A549 (cell line): ENCODE results near the gene GIMAP5. TPM values are rescaled to one million over a fixed set of nuclear protein-coding genes. Genes with fewer than 3 reads are reported as not detected.

Experiments used
- ATAC-seq, 2 experiments: fragments of 200-7000 bp in 1 of 2; fragments of >200 bp in 1 of 2; cut with Nextera tagmentation in 1 of 2; cut with Tn5 transposase in 1 of 2; 3 replicates each; pipeline versions ENCODE4 v1.8.0 to v1.9.1; 2018 to 2020; ENCODE audit warnings: mild to moderate bottlenecking in 1 of 2, moderate library complexity in 1 of 2
- CTCF ChIA-PET: fragments of 300-600 bp; sonication (Branson Sonifier 250); formaldehyde crosslinking; extraction: SDS; loops from one replicate; lab custom pipeline; 2021; ENCODE audit warnings: antibody characterized with exemption, inconsistent platforms; lab: Yijun Ruan, JAX
- POLR2A ChIA-PET: fragments of 350-600 bp; formaldehyde crosslinking; extraction: SDS; loops from one replicate; lab custom pipeline; 2021; ENCODE audit warnings: antibody characterized with exemption, inconsistent platforms; lab: Yijun Ruan, JAX
- DNase-seq, 2 experiments: peaks; one replicate each; pipeline versions ENCODE4 v3.0.0 to v3.0.0-alpha.2; 2011 to 2016; ENCODE audit warnings: low read depth in 1 of 2, low spot score in 1 of 2
- FAIRE-seq: peaks from 2 replicates; lab custom pipeline; 2011; peaks lifted over from hg19 to GRCh38; lab: Jason Lieb, UNC
- H3K27ac ChIP-seq, 2 experiments: fragments of >200 bp; sonication (Bioruptor Twin); formaldehyde crosslinking; 3 replicates each; pipeline ENCODE4 v1.5.1; 2016 to 2017
- H3K4me1 ChIP-seq: fragments of >200 bp; sonication (Bioruptor Twin); formaldehyde crosslinking; 3 replicates; pipeline ENCODE4 v1.6.1; 2016
- H3K4me2 ChIP-seq: fragments of >200 bp; sonication (Bioruptor Twin); formaldehyde crosslinking; 3 replicates; pipeline ENCODE4 v1.6.1; 2016
- H3K4me3 ChIP-seq: fragments of >200 bp; sonication (Bioruptor Twin); formaldehyde crosslinking; 3 replicates; pipeline ENCODE4 v1.5.1; 2016
- H3K9me3 ChIP-seq: fragments of >200 bp; sonication (Bioruptor Twin); formaldehyde crosslinking; 3 replicates; pipeline ENCODE4 v1.6.1; 2016
- ATOH8 ChIP-seq: fragments of 250-450 bp; sonication (Bioruptor Pico); IDR thresholded peaks from 2 replicates; pipeline ENCODE4 v1.5.0; 2020; ENCODE audit warnings: low read depth, mild to moderate bottlenecking, moderate library complexity
- CEBPB ChIP-seq, 2 experiments: fragments of >200 bp in 1 of 2; sonication (Bioruptor Twin) in 1 of 2; formaldehyde crosslinking in 1 of 2; IDR thresholded peaks; 2 replicates each; pipeline ENCODE4 v1.6.1; 2012 to 2016
- CHD2 ChIP-seq: fragments of 150-350 bp; IDR thresholded peaks from 2 replicates; pipeline ENCODE4 v1.6.1; 2014; ENCODE audit warnings: low read length; ENCODE audit not compliant: partially characterized antibody
- CHD4 ChIP-seq: fragments of 200-600 bp; sonication (generic); IDR thresholded peaks from 2 replicates; pipeline ENCODE4 v1.6.1; 2016; ENCODE audit warnings: antibody characterized with exemption, mild to moderate bottlenecking, borderline replicate concordance
- E2F6 ChIP-seq: IDR thresholded peaks from 2 replicates; pipeline ENCODE4 v1.6.1; 2012; ENCODE audit warnings: low read depth, borderline replicate concordance
- ESRRA ChIP-seq: fragments of 150-350 bp; IDR thresholded peaks from 2 replicates; pipeline ENCODE4 v1.6.1; 2014; ENCODE audit warnings: mild to moderate bottlenecking, low read length, borderline replicate concordance
- FOSL2 ChIP-seq, 2 experiments: fragments of 450-650 bp in 1 of 2; fragments of >200 bp in 1 of 2; sonication (Bioruptor Twin) in 1 of 2; formaldehyde crosslinking; IDR thresholded peaks; 2 replicates each; pipeline versions ENCODE4 v1.5.0 to v1.6.1; 2016 to 2020; ENCODE audit warnings: mild to moderate bottlenecking in 1 of 2, moderate library complexity in 1 of 2
- GATA3 ChIP-seq: IDR thresholded peaks from 2 replicates; pipeline ENCODE4 v1.6.1; 2012; ENCODE audit warnings: borderline replicate concordance
- HEYL ChIP-seq: fragments of 250-450 bp; sonication (Bioruptor Pico); IDR thresholded peaks from 2 replicates; pipeline ENCODE4 v1.8.0; 2021; ENCODE audit warnings: mild to moderate bottlenecking, moderate library complexity
- HOXA7 ChIP-seq: fragments of 250-450 bp; sonication (Bioruptor Pico); IDR thresholded peaks from 2 replicates; pipeline ENCODE4 v1.5.0; 2020; ENCODE audit warnings: mild to moderate bottlenecking, moderate library complexity
- HOXB5 ChIP-seq: fragments of 250-450 bp; sonication (Bioruptor Pico); IDR thresholded peaks from 2 replicates; pipeline ENCODE4 v1.5.0; 2020; ENCODE audit warnings: mild to moderate bottlenecking, moderate library complexity
- JUN ChIP-seq, 2 experiments: fragments of >200 bp; sonication (Bioruptor Twin); formaldehyde crosslinking; IDR thresholded peaks; 2 replicates in 1 of 2; 3 replicates in 1 of 2; pipeline ENCODE4 v1.6.1; 2016 to 2017
- NFE2L2 ChIP-seq: fragments of 150-350 bp; conservative IDR thresholded peaks from 2 replicates; pipeline ENCODE4 v1.6.1; 2014; ENCODE audit warnings: low read length
- NPAS2 ChIP-seq: fragments of 250-450 bp; sonication (Bioruptor Pico); IDR thresholded peaks from 2 replicates; pipeline ENCODE4 v1.8.0; 2022; ENCODE audit warnings: mild to moderate bottlenecking, moderate library complexity, borderline replicate concordance
- POLR2A ChIP-seq: IDR thresholded peaks from 2 replicates; pipeline ENCODE4 v1.6.1; 2012; ENCODE audit warnings: mild to moderate bottlenecking, low read length
- POLR2AphosphoS2 ChIP-seq: conservative IDR thresholded peaks from 2 replicates; pipeline ENCODE4 v1.6.1; 2012; ENCODE audit warnings: low read length, improper control_type of control experiment, inconsistent platforms
- REST ChIP-seq: fragments of 200-600 bp; sonication (generic); IDR thresholded peaks from 2 replicates; pipeline ENCODE4 v1.6.1; 2016; ENCODE audit warnings: antibody characterized with exemption, mild to moderate bottlenecking, moderate library complexity
- USF2 ChIP-seq: fragments of 450-650 bp; IDR thresholded peaks from 2 replicates; pipeline ENCODE4 v1.6.1; 2014; ENCODE audit warnings: antibody characterized with exemption
- WGBS: methylation state at CpG from one replicate; pipeline ENCODE4 v1.1.6; 2017; ENCODE audit errors: missing lambda C conversion rate; 5-methylcytosine and 5-hydroxymethylcytosine counted together
- polyA plus RNA-seq, 4 experiments: library from polyadenylated mRNA; depleted of rRNA in 3 of 4; stranded (reverse); fragments of >200 nt; fragmentation: RNase III in 1 of 4; extraction: RNeasy Plus Mini Kit Qiagen cat#74134 plus additional on column Dnase treatment in 1 of 4; gene quantifications; 2 replicates in 3 of 4; 3 replicates in 1 of 4; pipeline ENCODE4 v1.2.3, GENCODE V29; 2011 to 2017

The GIMAP5 gene
- polyA plus RNA-seq, 2 of the 4 experiments (the other 2 are of a cell fraction) = not detected

- DNase-seq (no peak), ATAC-seq (peak in 1 of 2 experiments; percentile 56; a peak in 2 of 6 replicates), FAIRE-seq (no peak)
- POLR2A ChIA-PET = no interaction called here
- Histone ChIP-seq H3K4me2 (no peak overlapping the region), H3K4me1 (no peaks in the 10 kb centered on the region), H3K4me3 (no peak overlapping the region), H3K9me3 (no peaks in the 10 kb centered on the region), H3K27ac (no peak overlapping the region)
- CTCF ChIA-PET = no interaction called here
- no peak for TF ChIP-seq POLR2AphosphoS2
- no peak for TF ChIP-seq JUN (IDR thresholded peaks at IDR 0.05)
- TF ChIP-seq HOXB5 (CRISPR knock-in tag) = no peak
- 27% methylated on average over 4 of the region's 4 CpGs for WGBS
These were observed 21.9 kb upstream of the GIMAP5 start for GRCh38 chr7:150715293-150715692.

- Histone ChIP-seq H3K27ac (no peak overlapping the region), H3K4me1 (no peaks in the 10 kb centered on the region), H3K9me3 (no peaks in the 10 kb centered on the region), H3K4me2 (no peak overlapping the region), H3K4me3 (no peak overlapping the region)
- ChIA-PET CTCF (no interaction called here), POLR2A (no interaction called here)
- no peak for DNase-seq
- no peak for ATAC-seq
- TF ChIP-seq ATOH8 (CRISPR knock-in tag) (no peak), ESRRA (no peak), NFE2L2 (no peak), FOSL2 (IDR thresholded peaks at IDR 0.05) (no peak), FOSL2 (CRISPR knock-in tag; IDR thresholded peaks at IDR 0.05) (no peak)
- no peak for FAIRE-seq
- WGBS = 8% methylated on average over 4 of the region's 4 CpGs
These were observed 21.5 kb upstream of the GIMAP5 start for GRCh38 chr7:150715738-150716137.

GRCh38 chr7:150716368-150716767 is 20.9 kb upstream of the GIMAP5 start, which contains the start of gene GIMAP1:
TSS of gene GIMAP1 (plus strand) at chr7:150716613. CDS start at chr7:150719048, 2,435 bp downstream.
- FAIRE-seq = no peak
- CTCF ChIA-PET = no interaction called here
- TF ChIP-seq GATA3 = no peak
- no peak for TF ChIP-seq REST
- no peak for TF ChIP-seq CHD2
- no peak for TF ChIP-seq E2F6
- TF ChIP-seq CEBPB (IDR thresholded peaks at IDR 0.05) = no peak
- TF ChIP-seq USF2 = no peak
- TF ChIP-seq HOXB5 (CRISPR knock-in tag) = no peak
- TF ChIP-seq POLR2A = no peak
- TF ChIP-seq NPAS2 (CRISPR knock-in tag) = no peak
- no peak for TF ChIP-seq HEYL (CRISPR knock-in tag)
- TF ChIP-seq HOXA7 (CRISPR knock-in tag) = no peak
- no peak for TF ChIP-seq CHD4
- ATAC-seq = no peak
- no peak within 1 kb of the TSS for H3K27ac ChIP-seq
- WGBS = 13% methylated on average over 5 of the region's 5 CpGs
- POLR2A ChIA-PET = no interaction called here
- H3K4me1 ChIP-seq = no peaks in the 10 kb centered on the region
- H3K4me3 ChIP-seq = no peak within 1 kb of the TSS
- H3K9me3 ChIP-seq = no peaks in the 10 kb centered on the region
- H3K4me2 ChIP-seq = no peak within 1 kb of the TSS
- DNase-seq = no peak
